Vagina (tissue), 2 donors: ENCODE data around the gene PKD1L1. TPM values are rescaled to one million over a fixed set of nuclear protein-coding genes. Genes with fewer than 3 reads are reported as not detected.

Experiments used
- DNase-seq, 2 donors: peaks; one replicate each; pipeline ENCODE4 v3.0.0-alpha.2; 2017; ENCODE audit errors: extremely low spot score in 2 of 2
- H3K27ac ChIP-seq: fragments of 200-600 bp; sonication (generic); one replicate; pipeline ENCODE4 v1.5.1; 2019
- H3K27me3 ChIP-seq: fragments of 200-600 bp; sonication (generic); one replicate; pipeline ENCODE4 v1.5.1; 2019
- H3K36me3 ChIP-seq, 2 donors: fragments of 200-600 bp; sonication (generic); one replicate each; pipeline ENCODE4 v1.5.1; 2017 to 2019
- H3K4me1 ChIP-seq: fragments of 200-600 bp; sonication (generic); one replicate; pipeline ENCODE4 v1.5.1; 2019
- H3K4me3 ChIP-seq, 2 donors: fragments of 200-600 bp; sonication (generic); 1 replicate in 1 of 2; 2 replicates in 1 of 2; pipeline ENCODE4 v1.5.1; 2016 to 2019
- H3K9me3 ChIP-seq: fragments of 200-600 bp; sonication (generic); one replicate; pipeline ENCODE4 v1.5.1; 2019
- CTCF ChIP-seq, 3 experiments: fragments of 450-650 bp in 2 of 3; fragments of 200-600 bp in 1 of 3; sonication (generic) in 1 of 3; IDR thresholded peaks; one replicate each; pipeline ENCODE4 v1.5.1; 2017 to 2019; ENCODE audit warnings: antibody characterized with exemption in 3 of 3, mild to moderate bottlenecking in 2 of 3, moderate library complexity in 2 of 3
- POLR2A ChIP-seq, 2 donors: fragments of 450-650 bp; IDR thresholded peaks; one replicate each; pipeline ENCODE4 v1.6.1; 2017; ENCODE audit warnings: antibody characterized with exemption in 2 of 2, mild to moderate bottlenecking in 2 of 2, moderate library complexity in 2 of 2
- POLR2AphosphoS5 ChIP-seq, 2 donors: sonication (generic); formaldehyde crosslinking; IDR thresholded peaks; one replicate each; pipeline ENCODE4 v1.9.0; 2017; ENCODE audit warnings: antibody characterized with exemption in 2 of 2, mild to moderate bottlenecking in 2 of 2, low read depth in 1 of 2; ENCODE audit not compliant: insufficient read depth in 1 of 2
- intact Hi-C: fragments of 100-400 bp; cut with DNase I; formaldehyde crosslinking; loops from one replicate; pipeline ENCODE4 v1.15.1; 2023
- total RNA-seq: library from RNA; depleted of rRNA; stranded (reverse); fragments of >200 nt; gene quantifications from one replicate; pipeline ENCODE4 v1.2.3, GENCODE V29; 2016

PKD1L1 gene
- total RNA-seq, 1 donor from 2014 or later = 0.49 TPM

GRCh38 chr7:47949703-47950102 lies 1.4 kb upstream of the PKD1L1 start:
- intact Hi-C loops = loop anchor here (5.0 kb wide), 1 partner anchor 158 kb away; no protein-coding TSS in a partner anchor
- H3K27ac ChIP-seq = no peak overlapping the region
- no peak for TF ChIP-seq CTCF (IDR thresholded peaks at IDR 0.05)
- TF ChIP-seq POLR2AphosphoS5 (IDR thresholded peaks at IDR 0.05; ENCODE audit: insufficient read depth in 1 of 2, low read depth in 1 of 2) = no peak
- no peak for TF ChIP-seq POLR2A (IDR thresholded peaks at IDR 0.05)

GRCh38 chr7:47947355-47947749 lies 914 bp downstream of the PKD1L1 start:
- no peak overlapping the region for H3K27ac ChIP-seq
- TF ChIP-seq CTCF (IDR thresholded peaks at IDR 0.05) (no peak), POLR2A (IDR thresholded peaks at IDR 0.05) (no peak), POLR2AphosphoS5 (IDR thresholded peaks at IDR 0.05; ENCODE audit: insufficient read depth in 1 of 2, low read depth in 1 of 2) (no peak)
- H3K4me1 ChIP-seq = peaks cover 7% of the 10 kb centered on the region
- no peaks in the 10 kb centered on the region for H3K9me3 ChIP-seq
- no peak overlapping the region for H3K4me3 ChIP-seq
- intact Hi-C loops = loop anchor here (5.0 kb wide), 1 partner anchor 160 kb away; no protein-coding TSS in a partner anchor
- DNase-seq = peak; percentile 72 to 74
- no peaks in the 10 kb centered on the region for H3K36me3 ChIP-seq
- no peaks in the 10 kb centered on the region for H3K27me3 ChIP-seq

More at GRCh38 chr7:47949703-47950102, 1.4 kb upstream of the PKD1L1 start:
- DNase-seq = peak; percentile 34 to 55
- no peak overlapping the region for H3K4me3 ChIP-seq
- peaks cover 0 to 9% of the 10 kb centered on the region in 2 donors for H3K36me3 ChIP-seq
- peaks cover 7% of the 10 kb centered on the region for H3K4me1 ChIP-seq
- no peaks in the 10 kb centered on the region for H3K9me3 ChIP-seq
- H3K27me3 ChIP-seq = no peaks in the 10 kb centered on the region

- Histone ChIP-seq H3K4me3 (no peak overlapping the region), H3K27ac (no peak overlapping the region), H3K9me3 (no peaks in the 10 kb centered on the region), H3K36me3 (no peaks in the 10 kb centered on the region), H3K27me3 (no peaks in the 10 kb centered on the region), H3K4me1 (peaks cover 7% of the 10 kb centered on the region)
- DNase-seq = peak; percentile 31 to 49
- no peak for TF ChIP-seq POLR2AphosphoS5 (IDR thresholded peaks at IDR 0.05; ENCODE audit: insufficient read depth in 1 of 2, low read depth in 1 of 2)
- TF ChIP-seq CTCF (IDR thresholded peaks at IDR 0.05) = no peak
- TF ChIP-seq POLR2A (IDR thresholded peaks at IDR 0.05) = no peak
- intact Hi-C loops = loop anchor here (5.0 kb wide), 1 partner anchor 161 kb away; no protein-coding TSS in a partner anchor
Measured at GRCh38 chr7:47946581-47947354, 1.5 kb downstream of the PKD1L1 start.

- H3K4me3 ChIP-seq = no peak overlapping the region
- H3K36me3 ChIP-seq = no peaks in the 10 kb centered on the region
- intact Hi-C loops = loop anchor here (5.0 kb wide), 1 partner anchor 162 kb away; no protein-coding TSS in a partner anchor
- no peaks in the 10 kb centered on the region for H3K27me3 ChIP-seq
- peak; percentile 25 to 74 for DNase-seq
- TF ChIP-seq POLR2A (IDR thresholded peaks at IDR 0.05) = no peak
- TF ChIP-seq CTCF (IDR thresholded peaks at IDR 0.05) = peak; percentile 53 to 81 (median 80)
- TF ChIP-seq POLR2AphosphoS5 (IDR thresholded peaks at IDR 0.05; ENCODE audit: insufficient read depth in 1 of 2, low read depth in 1 of 2) = no peak
- H3K4me1 ChIP-seq = peaks cover 11% of the 10 kb centered on the region
- no peak overlapping the region for H3K27ac ChIP-seq
- no peaks in the 10 kb centered on the region for H3K9me3 ChIP-seq
Measured at GRCh38 chr7:47945261-47946015, 2.8 kb downstream of the PKD1L1 start.
